ENCODE measurements around the gene MXI1.

GRCh38 chr10:110174816-110175215 is 32.6 kb upstream of the MXI1 start:
- TF ChIP-seq CTCF (IDR thresholded peaks at IDR 0.05): no peak
- no peak for TF ChIP-seq POLR2A (IDR thresholded peaks at IDR 0.05)
